HFFc6 (cell line): ENCODE results near the gene ELMO1. TPM values are rescaled to one million over a fixed set of nuclear protein-coding genes. Genes with fewer than 3 reads are reported as not detected.

ENCODE experiments used
- DNase-seq: peaks from one replicate; pipeline ENCODE4 v3.0.0-alpha.2; 2018
- H3K27ac Mint-ChIP-seq: 2 replicates; pipeline ENCODE4 v1.8.0; 2020; ENCODE audit warnings: mild to moderate bottlenecking, mixed read lengths
- H3K27me3 Mint-ChIP-seq: 2 replicates; pipeline ENCODE4 v1.8.0; 2021; ENCODE audit warnings: mild to moderate bottlenecking, moderate library complexity, mixed read lengths; ENCODE audit not compliant: insufficient read depth
- H3K36me3 Mint-ChIP-seq: 2 replicates; pipeline ENCODE4 v1.8.0; 2021; ENCODE audit warnings: low read depth, mixed read lengths
- H3K4me1 Mint-ChIP-seq: 2 replicates; pipeline ENCODE4 v1.8.0; 2020; ENCODE audit warnings: low read depth, mixed read lengths
- H3K4me3 Mint-ChIP-seq: 2 replicates; pipeline ENCODE4 v1.8.0; 2020; ENCODE audit warnings: mild to moderate bottlenecking, moderate library complexity, mixed read lengths
- H3K9me3 Mint-ChIP-seq: 2 replicates; pipeline ENCODE4 v1.8.0; 2020; ENCODE audit warnings: mild to moderate bottlenecking, mixed read lengths
- total RNA-seq, 6 experiments: library from RNA; stranded (reverse); fragmentation: NEBNext Ultra II Directional; extraction: Animal tissue kit (Norgen Biotek cat#: 25700); gene quantifications; 2 replicates in 1 of 6; 3 replicates in 5 of 6; pipeline ENCODE4 v1.2.3, GENCODE V29; 2021
- TF ChIP-seq, protein P1 (sequence below): fragments of 200-600 bp; sonication (generic); IDR thresholded peaks from 2 replicates; pipeline ENCODE4 v1.5.0; 2021; ENCODE audit warnings: antibody characterized with exemption, mild to moderate bottlenecking

Gene ELMO1
- total RNA-seq, 6 experiments from 2014 or later, result not detected

DNA sequence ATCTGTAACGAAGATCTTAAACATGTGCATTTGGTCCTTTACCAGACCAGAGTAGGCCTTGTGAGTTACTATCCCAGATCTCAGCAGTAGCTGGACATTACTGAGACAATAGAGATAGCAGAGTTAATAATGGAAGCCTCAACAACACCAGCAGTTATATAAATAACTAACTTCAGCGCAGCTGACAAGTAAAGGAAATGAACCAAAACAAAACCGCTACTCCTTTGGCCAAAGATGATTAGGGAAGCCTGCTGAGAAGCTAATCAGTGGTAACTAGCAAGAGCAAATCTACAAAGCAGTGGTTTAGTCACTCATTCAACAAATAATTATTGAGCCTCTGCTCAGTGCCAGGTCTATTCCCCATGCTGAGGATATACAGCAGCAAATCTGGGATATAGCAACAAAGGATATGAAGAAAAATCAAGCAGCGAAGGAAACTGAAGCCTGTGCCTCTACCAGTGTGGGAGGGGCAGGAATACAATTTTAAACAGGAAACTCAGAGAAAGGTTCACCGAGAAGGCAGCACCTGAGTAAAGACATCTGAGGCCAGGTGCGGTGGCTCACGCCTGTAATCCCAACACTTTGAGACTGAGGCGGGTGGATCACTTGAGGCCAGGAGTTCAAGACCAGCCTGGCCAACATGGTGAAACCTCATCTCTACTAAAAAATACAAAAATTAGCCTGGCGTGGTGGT, 103.6 kb downstream of the ELMO1 start:
- DNase-seq, result no peak
- TF ChIP-seq, protein P1, sequence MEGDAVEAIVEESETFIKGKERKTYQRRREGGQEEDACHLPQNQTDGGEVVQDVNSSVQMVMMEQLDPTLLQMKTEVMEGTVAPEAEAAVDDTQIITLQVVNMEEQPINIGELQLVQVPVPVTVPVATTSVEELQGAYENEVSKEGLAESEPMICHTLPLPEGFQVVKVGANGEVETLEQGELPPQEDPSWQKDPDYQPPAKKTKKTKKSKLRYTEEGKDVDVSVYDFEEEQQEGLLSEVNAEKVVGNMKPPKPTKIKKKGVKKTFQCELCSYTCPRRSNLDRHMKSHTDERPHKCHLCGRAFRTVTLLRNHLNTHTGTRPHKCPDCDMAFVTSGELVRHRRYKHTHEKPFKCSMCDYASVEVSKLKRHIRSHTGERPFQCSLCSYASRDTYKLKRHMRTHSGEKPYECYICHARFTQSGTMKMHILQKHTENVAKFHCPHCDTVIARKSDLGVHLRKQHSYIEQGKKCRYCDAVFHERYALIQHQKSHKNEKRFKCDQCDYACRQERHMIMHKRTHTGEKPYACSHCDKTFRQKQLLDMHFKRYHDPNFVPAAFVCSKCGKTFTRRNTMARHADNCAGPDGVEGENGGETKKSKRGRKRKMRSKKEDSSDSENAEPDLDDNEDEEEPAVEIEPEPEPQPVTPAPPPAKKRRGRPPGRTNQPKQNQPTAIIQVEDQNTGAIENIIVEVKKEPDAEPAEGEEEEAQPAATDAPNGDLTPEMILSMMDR, result no peak
- Mint-ChIP-seq H3K27me3 (peaks cover 2% of the 10 kb centered on the region; the same call in 1 of the 2 replicates), H3K4me1 (no peaks in the 10 kb centered on the region), H3K9me3 (peaks cover 41% of the 10 kb centered on the region), H3K27ac (no peak overlapping the region), H3K36me3 (no peaks in the 10 kb centered on the region), H3K4me3 (no peak overlapping the region)

DNA sequence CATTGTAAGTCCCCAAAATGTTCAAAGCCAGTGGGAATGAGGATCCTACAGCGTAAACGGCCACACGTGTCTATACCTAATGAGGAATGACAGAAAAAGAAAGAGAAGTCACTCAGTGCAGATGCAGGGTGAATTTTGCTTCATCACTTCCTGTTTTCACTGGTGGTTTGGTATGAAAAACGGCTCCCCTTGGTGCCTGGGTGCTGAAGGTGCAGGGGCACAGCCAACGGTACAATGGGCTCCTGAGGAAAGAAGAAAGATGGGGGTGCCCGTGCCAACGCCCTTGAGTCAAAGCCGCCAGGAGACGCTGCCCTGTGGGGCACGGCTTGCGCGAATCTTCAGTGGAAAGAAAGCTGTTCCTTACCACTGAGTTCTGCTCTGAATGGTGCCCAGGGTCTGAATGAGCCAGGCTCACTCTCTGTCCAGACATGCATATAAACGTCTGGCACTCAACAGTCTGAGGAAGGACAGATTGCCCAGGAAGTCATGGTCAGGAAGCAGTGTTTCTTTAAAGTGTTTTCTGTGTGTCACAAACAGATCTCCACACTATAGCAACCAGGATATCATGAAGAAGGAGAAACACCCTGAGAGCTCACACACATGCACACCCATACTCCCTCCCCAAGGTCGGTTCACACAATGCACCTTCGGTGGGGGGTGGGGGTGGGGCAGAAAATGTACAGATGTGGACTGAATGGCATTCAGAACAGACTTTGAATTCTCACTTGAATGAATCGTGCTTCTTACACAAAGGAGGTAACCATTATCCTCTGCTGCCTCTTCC, 105.8 kb downstream of the ELMO1 start:
- Mint-ChIP-seq H3K9me3 (peaks cover 47% of the 10 kb centered on the region), H3K27ac (no peak overlapping the region), H3K4me1 (no peaks in the 10 kb centered on the region), H3K4me3 (no peak overlapping the region), H3K36me3 (no peaks in the 10 kb centered on the region), H3K27me3 (peaks cover 2% of the 10 kb centered on the region; the same call in 1 of the 2 replicates)
- TF ChIP-seq, protein P1, result no peak
- DNase-seq, result no peak

DNA sequence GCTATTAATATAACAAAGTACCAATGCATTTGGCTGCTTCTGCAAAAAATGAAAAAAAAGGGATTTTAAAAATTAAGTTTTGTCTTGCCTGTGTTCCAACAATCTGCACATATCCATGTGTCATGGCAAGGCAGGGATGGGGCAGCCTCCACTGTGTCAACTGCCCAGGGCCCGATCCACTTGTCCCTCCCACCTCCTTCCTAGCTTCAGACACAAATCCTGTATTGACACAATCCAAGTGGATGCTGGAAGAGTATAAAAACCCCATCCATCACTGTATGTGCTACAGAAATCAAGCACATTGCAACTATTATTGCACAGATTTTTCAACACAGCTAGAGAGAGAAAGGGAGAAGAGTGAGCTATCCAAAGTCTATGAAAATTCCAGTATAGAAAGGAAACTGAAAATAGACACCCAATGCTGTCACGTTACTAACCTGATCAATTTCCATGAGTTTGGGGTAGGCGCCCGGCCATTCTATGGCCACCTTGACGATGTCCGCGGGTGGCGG, 106.4 kb downstream of the ELMO1 start:
- DNase-seq, result no peak
- Mint-ChIP-seq H3K4me1 (no peaks in the 10 kb centered on the region), H3K9me3 (peaks cover 47% of the 10 kb centered on the region), H3K4me3 (no peak overlapping the region), H3K27me3 (peaks cover 2% of the 10 kb centered on the region; the same call in 1 of the 2 replicates), H3K27ac (no peak overlapping the region), H3K36me3 (no peaks in the 10 kb centered on the region)
- TF ChIP-seq, protein P1, result no peak

DNA sequence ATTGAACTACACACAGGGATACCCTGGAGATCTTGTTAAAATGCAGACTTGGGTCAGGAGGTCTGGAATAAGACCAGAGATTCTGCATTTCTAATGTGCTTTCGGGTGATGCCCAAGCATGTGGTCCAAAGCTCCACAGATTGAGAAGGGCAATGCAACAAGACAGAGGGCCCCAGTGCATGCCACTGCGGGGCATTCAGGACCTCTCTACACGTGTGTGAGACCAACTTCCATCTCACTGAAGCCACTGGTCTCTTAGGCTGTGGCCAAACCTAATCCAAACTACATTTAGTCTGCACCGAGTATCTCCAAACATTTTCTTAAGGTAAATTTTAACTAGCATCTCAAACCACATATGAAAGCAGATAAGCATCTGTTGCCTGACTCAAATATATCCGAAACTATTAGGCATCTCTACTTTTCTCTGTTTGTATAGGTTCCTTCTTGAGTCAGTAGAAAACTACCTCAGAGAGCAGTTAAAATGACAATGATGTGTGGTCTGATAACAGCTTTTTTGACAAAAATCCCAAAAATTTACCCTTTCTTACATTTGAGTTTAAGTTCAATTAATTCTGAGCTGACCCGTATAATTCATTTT, 107.5 kb downstream of the ELMO1 start:
- no peak overlapping the region for H3K4me3 Mint-ChIP-seq
- H3K9me3 Mint-ChIP-seq, result peaks cover 57% of the 10 kb centered on the region
- no peak overlapping the region for H3K27ac Mint-ChIP-seq
- TF ChIP-seq, protein P1, result no peak
- no peak for DNase-seq
- H3K27me3 Mint-ChIP-seq, result peaks cover 2% of the 10 kb centered on the region; the same call in 1 of the 2 replicates
- no peaks in the 10 kb centered on the region for H3K36me3 Mint-ChIP-seq
- H3K4me1 Mint-ChIP-seq, result no peaks in the 10 kb centered on the region

DNA sequence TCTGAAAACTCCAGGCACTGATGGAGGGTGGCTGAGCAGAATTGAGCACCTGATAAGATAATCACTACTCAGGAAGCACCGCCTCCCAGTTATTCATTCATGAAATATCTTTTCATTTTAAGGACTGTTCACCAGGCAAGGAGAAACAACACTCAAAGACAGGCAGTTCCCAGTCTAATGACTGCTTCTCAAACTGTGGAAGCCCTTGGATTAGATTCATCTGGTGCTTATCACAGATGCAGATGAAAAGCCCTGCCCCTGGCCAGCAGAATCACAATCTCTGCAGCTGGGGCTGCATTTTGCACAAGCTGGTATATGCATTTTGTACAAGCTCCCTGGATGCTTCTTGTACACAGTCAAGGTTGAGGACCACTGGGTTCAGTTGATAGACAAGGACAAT, 109.7 kb downstream of the ELMO1 start:
- TF ChIP-seq, protein P1, result no peak
- no peak overlapping the region for H3K27ac Mint-ChIP-seq
- no peaks in the 10 kb centered on the region for H3K4me1 Mint-ChIP-seq
- no peak for DNase-seq
- H3K9me3 Mint-ChIP-seq, result peaks cover 59% of the 10 kb centered on the region
- H3K4me3 Mint-ChIP-seq, result no peak overlapping the region
- H3K36me3 Mint-ChIP-seq, result no peaks in the 10 kb centered on the region
- no peaks in the 10 kb centered on the region for H3K27me3 Mint-ChIP-seq
